ENCODE results near the gene TMEM50A.
"Not testable (repeated sequence)": the region's sequence is repeated elsewhere in the genome, so short reads cannot be mapped to it uniquely, and the experiment has no call there.

TMEM50A gene

GRCh38 chr1:25369241-25369640 is 31.1 kb downstream of the TMEM50A start:
- Histone ChIP-seq H3K79me2 (ENCODE audit: low read length) (no peaks in the 10 kb centered on the region), H3K9me2 (replicated peaks; ENCODE audit: insufficient read depth, low read length) (no peaks in the 10 kb centered on the region), H3K4me1 (ENCODE audit: low read length) (no peaks in the 10 kb centered on the region), H3K9ac (ENCODE audit: low read length) (no peak overlapping the region), H3K36me3 (replicated peaks; ENCODE audit: insufficient read depth, low read length) (no peaks in the 10 kb centered on the region), H2AFZ (ENCODE audit: low read length) (no peak overlapping the region), H4K20me1 (ENCODE audit: insufficient read depth, low read length) (no peaks in the 10 kb centered on the region), H3K4me3 (ENCODE audit: low read length) (no peak overlapping the region), H3K9me3 (replicated peaks; ENCODE audit: insufficient read depth, low read length) (no peaks in the 10 kb centered on the region), H3F3A (ENCODE audit: insufficient read depth, low read length) (no peaks in the 10 kb centered on the region), H3K4me2 (ENCODE audit: low read depth, low read length) (no peak overlapping the region), H3K27me3 (replicated peaks; ENCODE audit: insufficient read depth, low read length) (no peaks in the 10 kb centered on the region), H3K27ac (ENCODE audit: low read length) (no peak overlapping the region)
- TF ChIP-seq CTCF (IDR thresholded peaks at IDR 0.05; ENCODE audit: low read length), result no peak
- TF ChIP-seq EZH2 (optimal IDR thresholded peaks at IDR 0.05; ENCODE audit: low read depth, low read length), result no peak
- no peak for TF ChIP-seq EZH2phosphoT487 (IDR thresholded peaks at IDR 0.05; ENCODE audit: low read length)
- no peak for DNase-seq

GRCh38 chr1:25369691-25370271 is 31.6 kb downstream of the TMEM50A start:
- not testable (repeated sequence) for DNase-seq; H4K20me1 ChIP-seq (ENCODE audit: insufficient read depth, low read length); H3K9ac ChIP-seq (ENCODE audit: low read length); H3K27ac ChIP-seq (ENCODE audit: low read length); H3K9me2 ChIP-seq (replicated peaks; ENCODE audit: insufficient read depth, low read length); H2AFZ ChIP-seq (ENCODE audit: low read length); H3K27me3 ChIP-seq (replicated peaks; ENCODE audit: insufficient read depth, low read length); H3K4me3 ChIP-seq (ENCODE audit: low read length); H3K4me1 ChIP-seq (ENCODE audit: low read length); H3F3A ChIP-seq (ENCODE audit: insufficient read depth, low read length); H3K36me3 ChIP-seq (replicated peaks; ENCODE audit: insufficient read depth, low read length); H3K79me2 ChIP-seq (ENCODE audit: low read length); H3K9me3 ChIP-seq (replicated peaks; ENCODE audit: insufficient read depth, low read length); H3K4me2 ChIP-seq (ENCODE audit: low read depth, low read length)

- not testable (repeated sequence) for H3K9me3 ChIP-seq (replicated peaks; ENCODE audit: insufficient read depth, low read length); H3K36me3 ChIP-seq (replicated peaks; ENCODE audit: insufficient read depth, low read length); H3K9ac ChIP-seq (ENCODE audit: low read length); H3K27ac ChIP-seq (ENCODE audit: low read length); H3K4me2 ChIP-seq (ENCODE audit: low read depth, low read length); H2AFZ ChIP-seq (ENCODE audit: low read length); DNase-seq; H3K79me2 ChIP-seq (ENCODE audit: low read length); H3F3A ChIP-seq (ENCODE audit: insufficient read depth, low read length); H3K4me3 ChIP-seq (ENCODE audit: low read length); H3K27me3 ChIP-seq (replicated peaks; ENCODE audit: insufficient read depth, low read length); H4K20me1 ChIP-seq (ENCODE audit: insufficient read depth, low read length); H3K9me2 ChIP-seq (replicated peaks; ENCODE audit: insufficient read depth, low read length); H3K4me1 ChIP-seq (ENCODE audit: low read length)
Observed at GRCh38 chr1:25371757-25372156, 33.6 kb downstream of the TMEM50A start.

- not testable (repeated sequence) for H2AFZ ChIP-seq (ENCODE audit: low read length); H3K36me3 ChIP-seq (replicated peaks; ENCODE audit: insufficient read depth, low read length); H3K79me2 ChIP-seq (ENCODE audit: low read length); H3K9me2 ChIP-seq (replicated peaks; ENCODE audit: insufficient read depth, low read length); H3K9ac ChIP-seq (ENCODE audit: low read length); H3K27ac ChIP-seq (ENCODE audit: low read length); DNase-seq; H4K20me1 ChIP-seq (ENCODE audit: insufficient read depth, low read length); H3K4me2 ChIP-seq (ENCODE audit: low read depth, low read length); H3F3A ChIP-seq (ENCODE audit: insufficient read depth, low read length); H3K27me3 ChIP-seq (replicated peaks; ENCODE audit: insufficient read depth, low read length); H3K4me1 ChIP-seq (ENCODE audit: low read length); H3K9me3 ChIP-seq (replicated peaks; ENCODE audit: insufficient read depth, low read length); H3K4me3 ChIP-seq (ENCODE audit: low read length)
Observed at GRCh38 chr1:25378367-25378766, 40.2 kb downstream of the TMEM50A start.

GRCh38 chr1:25382543-25382942 is 44.4 kb downstream of the TMEM50A start:
- not testable (repeated sequence) for H3K79me2 ChIP-seq (ENCODE audit: low read length); H3K36me3 ChIP-seq (replicated peaks; ENCODE audit: insufficient read depth, low read length); H3K9ac ChIP-seq (ENCODE audit: low read length); H3K9me2 ChIP-seq (replicated peaks; ENCODE audit: insufficient read depth, low read length); H3K4me1 ChIP-seq (ENCODE audit: low read length); H4K20me1 ChIP-seq (ENCODE audit: insufficient read depth, low read length); H3K4me2 ChIP-seq (ENCODE audit: low read depth, low read length); H2AFZ ChIP-seq (ENCODE audit: low read length); H3K9me3 ChIP-seq (replicated peaks; ENCODE audit: insufficient read depth, low read length); H3F3A ChIP-seq (ENCODE audit: insufficient read depth, low read length); H3K27ac ChIP-seq (ENCODE audit: low read length); H3K4me3 ChIP-seq (ENCODE audit: low read length); DNase-seq; H3K27me3 ChIP-seq (replicated peaks; ENCODE audit: insufficient read depth, low read length)

- not testable (repeated sequence) for H3K4me2 ChIP-seq (ENCODE audit: low read depth, low read length); H3K27me3 ChIP-seq (replicated peaks; ENCODE audit: insufficient read depth, low read length); H4K20me1 ChIP-seq (ENCODE audit: insufficient read depth, low read length); H3K4me1 ChIP-seq (ENCODE audit: low read length); H2AFZ ChIP-seq (ENCODE audit: low read length); H3K4me3 ChIP-seq (ENCODE audit: low read length); H3K9me3 ChIP-seq (replicated peaks; ENCODE audit: insufficient read depth, low read length); H3F3A ChIP-seq (ENCODE audit: insufficient read depth, low read length); H3K79me2 ChIP-seq (ENCODE audit: low read length); H3K9ac ChIP-seq (ENCODE audit: low read length); H3K27ac ChIP-seq (ENCODE audit: low read length); H3K9me2 ChIP-seq (replicated peaks; ENCODE audit: insufficient read depth, low read length); H3K36me3 ChIP-seq (replicated peaks; ENCODE audit: insufficient read depth, low read length); DNase-seq
Observed at GRCh38 chr1:25383090-25383489, 45.0 kb downstream of the TMEM50A start.

- H3K9ac ChIP-seq (ENCODE audit: low read length); H3K27ac ChIP-seq (ENCODE audit: low read length); H3K4me2 ChIP-seq (ENCODE audit: low read depth, low read length); H4K20me1 ChIP-seq (ENCODE audit: insufficient read depth, low read length); H3F3A ChIP-seq (ENCODE audit: insufficient read depth, low read length); H2AFZ ChIP-seq (ENCODE audit: low read length); H3K9me3 ChIP-seq (replicated peaks; ENCODE audit: insufficient read depth, low read length); DNase-seq; H3K36me3 ChIP-seq (replicated peaks; ENCODE audit: insufficient read depth, low read length); H3K4me3 ChIP-seq (ENCODE audit: low read length); H3K9me2 ChIP-seq (replicated peaks; ENCODE audit: insufficient read depth, low read length); H3K27me3 ChIP-seq (replicated peaks; ENCODE audit: insufficient read depth, low read length); H3K4me1 ChIP-seq (ENCODE audit: low read length); H3K79me2 ChIP-seq (ENCODE audit: low read length): not testable (repeated sequence)
Observed at GRCh38 chr1:25383875-25384274, 45.7 kb downstream of the TMEM50A start.
